IPS-18a (cell line): ENCODE measurements around the gene CAPN13.

Experiments used
- H3K27ac ChIP-seq: one replicate; pipeline ENCODE4 v1.5.1; 2013; ENCODE audit warnings: low read length
- H3K27me3 ChIP-seq: one replicate; pipeline ENCODE4 v1.6.1; 2013; ENCODE audit warnings: mild to moderate bottlenecking, low read length; ENCODE audit not compliant: control insufficient read depth, insufficient read depth
- H3K36me3 ChIP-seq: one replicate; pipeline ENCODE4 v1.6.1; 2013; ENCODE audit warnings: low read depth, low read length; ENCODE audit not compliant: control insufficient read depth
- H3K4me1 ChIP-seq: one replicate; pipeline ENCODE4 v1.6.1; 2013; ENCODE audit warnings: low read depth, low read length; ENCODE audit not compliant: control insufficient read depth
- H3K4me3 ChIP-seq: one replicate; pipeline ENCODE4 v1.5.1; 2013; ENCODE audit warnings: low read length
- H3K9ac ChIP-seq: one replicate; pipeline ENCODE4 v1.6.1; 2013; ENCODE audit warnings: mild to moderate bottlenecking, low read length, moderate library complexity
- H3K9me3 ChIP-seq: one replicate; pipeline ENCODE4 v1.6.1; 2013; ENCODE audit warnings: low read depth, low read length; ENCODE audit not compliant: control insufficient read depth

The CAPN13 gene

DNA sequence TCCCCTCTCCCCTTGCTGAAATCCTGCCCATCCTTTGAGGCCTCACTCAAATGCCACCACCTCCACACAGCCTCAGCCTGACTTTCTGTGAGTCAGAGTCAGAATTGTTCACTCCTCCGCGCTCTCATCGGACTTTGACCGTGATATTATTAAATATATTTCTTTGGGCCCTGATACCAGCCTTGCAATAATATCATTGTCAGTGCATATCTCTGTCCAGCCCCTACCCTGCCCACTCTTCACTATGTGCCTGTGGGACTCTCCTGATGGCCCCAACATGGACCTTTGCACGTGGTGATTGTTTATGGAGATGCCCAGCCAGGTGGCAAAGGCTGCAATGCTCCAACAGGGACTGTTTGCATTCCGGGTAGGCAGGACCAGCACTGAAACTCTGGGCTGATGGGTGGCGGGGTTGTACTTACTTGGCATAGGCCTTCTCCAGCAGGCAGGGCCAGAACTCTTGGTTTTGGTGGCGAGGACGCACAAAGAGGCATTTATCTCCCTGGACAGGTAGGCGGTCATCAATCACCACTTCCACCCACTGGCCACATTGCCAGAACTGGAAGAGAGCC, 37.3 kb downstream of the CAPN13 start:
- H3K4me3 ChIP-seq: no peak overlapping the region
- H3K27me3 ChIP-seq: no peaks in the 10 kb centered on the region
- no peaks in the 10 kb centered on the region for H3K4me1 ChIP-seq
- no peaks in the 10 kb centered on the region for H3K9me3 ChIP-seq
- H3K27ac ChIP-seq: no peak overlapping the region
- H3K36me3 ChIP-seq: no peaks in the 10 kb centered on the region
- H3K9ac ChIP-seq: no peak overlapping the region

DNA sequence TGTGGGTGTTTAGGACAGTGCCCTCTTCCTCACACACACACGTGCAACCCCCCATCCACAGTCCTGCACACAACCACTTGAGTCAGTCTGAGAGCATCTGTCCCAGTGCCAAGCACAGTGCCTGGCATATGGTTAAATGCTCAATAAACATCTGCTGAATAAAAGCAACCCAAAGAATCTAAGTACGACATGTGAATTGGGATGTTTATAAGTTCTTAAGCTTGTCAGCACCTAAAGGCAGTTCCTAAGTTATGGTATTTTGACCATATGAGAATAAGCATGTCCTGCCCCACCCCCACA, 37.8 kb downstream of the CAPN13 start:
- Histone ChIP-seq H3K9me3 (no peaks in the 10 kb centered on the region), H3K4me3 (no peak overlapping the region), H3K27ac (no peak overlapping the region), H3K9ac (no peak overlapping the region), H3K27me3 (no peaks in the 10 kb centered on the region), H3K36me3 (no peaks in the 10 kb centered on the region), H3K4me1 (no peaks in the 10 kb centered on the region)

DNA sequence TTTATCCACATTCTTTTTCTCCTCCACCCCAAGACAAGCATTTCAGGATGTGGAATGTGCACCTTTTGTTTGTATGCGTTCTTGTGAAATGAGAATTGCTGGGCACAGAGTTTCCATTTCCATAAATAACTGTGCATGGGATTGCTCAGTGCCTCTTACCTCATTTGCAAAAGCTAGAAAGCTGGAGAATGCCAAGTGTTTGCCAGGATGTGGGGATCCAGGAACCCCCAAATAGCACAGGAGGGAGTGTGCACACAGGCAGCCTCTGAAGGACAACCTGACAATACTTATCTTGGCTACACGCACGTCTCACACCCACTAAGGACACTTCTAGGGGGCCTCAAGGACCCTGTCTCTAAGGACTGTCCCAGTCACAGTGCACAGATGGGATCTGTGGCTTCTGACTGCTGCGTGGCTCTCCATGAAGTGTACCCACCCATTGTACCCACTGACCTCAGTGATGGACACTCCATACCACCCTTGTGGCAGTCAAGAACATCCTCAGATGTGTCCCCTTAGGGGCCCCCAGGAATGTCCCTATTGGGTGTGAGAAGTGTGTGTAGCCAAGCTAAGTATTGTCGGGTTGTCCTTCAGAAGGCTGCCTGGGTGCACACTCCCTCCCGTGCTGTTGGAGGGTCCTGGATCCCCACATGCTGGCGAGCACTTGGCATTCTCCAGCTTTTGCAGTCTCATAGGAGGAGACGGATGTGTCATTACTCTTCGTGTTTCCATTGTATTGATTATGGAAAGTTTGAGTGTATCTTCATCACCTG, 38.4 kb downstream of the CAPN13 start:
- no peak overlapping the region for H3K27ac ChIP-seq
- no peaks in the 10 kb centered on the region for H3K27me3 ChIP-seq
- H3K4me1 ChIP-seq: no peaks in the 10 kb centered on the region
- no peak overlapping the region for H3K9ac ChIP-seq
- H3K36me3 ChIP-seq: no peaks in the 10 kb centered on the region
- no peak overlapping the region for H3K4me3 ChIP-seq
- no peaks in the 10 kb centered on the region for H3K9me3 ChIP-seq

DNA sequence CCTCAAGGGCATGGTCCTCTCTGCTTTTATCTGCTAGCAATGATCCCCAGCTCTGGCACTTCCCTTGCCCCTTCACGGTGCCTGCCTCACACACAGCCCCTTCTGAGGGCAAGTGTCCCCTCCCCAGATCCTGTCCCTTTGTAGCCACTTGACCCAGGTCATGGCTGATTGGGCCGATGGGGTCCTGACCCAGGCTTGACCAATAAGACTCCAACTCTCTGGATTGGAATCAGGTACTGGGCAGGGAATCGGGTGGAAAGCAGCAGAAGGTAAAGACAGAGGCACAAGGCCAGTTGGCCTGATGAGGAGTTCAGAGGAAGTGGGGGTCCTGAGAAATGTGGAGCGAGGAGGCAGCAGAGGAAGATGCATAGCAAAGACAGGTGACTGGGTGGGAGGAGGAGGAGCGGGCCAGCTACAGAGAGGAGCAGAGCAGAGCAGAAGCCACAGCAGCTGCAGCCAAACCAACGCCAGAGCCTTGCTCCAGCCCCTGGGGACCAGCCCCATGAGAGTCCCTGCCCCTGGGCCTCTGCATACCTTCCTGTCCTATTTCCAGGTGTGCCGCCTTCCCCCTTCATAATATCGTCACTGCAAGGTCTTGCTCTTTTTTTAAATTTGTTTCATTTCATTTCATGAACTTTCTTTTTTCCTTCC, 39.1 kb downstream of the CAPN13 start:
- no peak overlapping the region for H3K9ac ChIP-seq
- H3K4me1 ChIP-seq: no peaks in the 10 kb centered on the region
- H3K27me3 ChIP-seq: no peaks in the 10 kb centered on the region
- no peak overlapping the region for H3K27ac ChIP-seq
- H3K9me3 ChIP-seq: no peaks in the 10 kb centered on the region
- H3K4me3 ChIP-seq: no peak overlapping the region
- H3K36me3 ChIP-seq: no peaks in the 10 kb centered on the region

DNA sequence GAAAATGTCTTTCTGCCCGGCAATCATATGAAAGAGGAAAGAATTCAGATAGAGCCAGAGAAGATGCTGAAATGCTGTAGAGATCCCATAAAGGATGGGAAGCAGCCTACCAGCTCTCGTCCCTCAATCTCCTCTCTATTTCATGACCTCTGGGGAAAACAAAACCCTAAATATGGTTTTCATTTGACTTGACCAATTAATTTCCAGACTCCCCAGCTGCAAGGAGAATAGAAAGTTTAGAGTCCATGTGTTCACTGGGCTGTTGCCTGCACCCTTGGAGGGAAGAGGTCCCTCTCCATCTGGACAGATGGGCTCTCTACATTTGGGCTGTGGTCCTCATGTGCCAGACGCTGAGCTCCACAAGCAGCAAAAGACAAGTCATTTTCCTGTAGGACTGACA, 40.6 kb downstream of the CAPN13 start:
- H3K4me1 ChIP-seq: no peaks in the 10 kb centered on the region
- H3K9me3 ChIP-seq: no peaks in the 10 kb centered on the region
- no peak overlapping the region for H3K4me3 ChIP-seq
- H3K36me3 ChIP-seq: no peaks in the 10 kb centered on the region
- H3K27ac ChIP-seq: no peak overlapping the region
- H3K27me3 ChIP-seq: no peaks in the 10 kb centered on the region
- no peak overlapping the region for H3K9ac ChIP-seq

DNA sequence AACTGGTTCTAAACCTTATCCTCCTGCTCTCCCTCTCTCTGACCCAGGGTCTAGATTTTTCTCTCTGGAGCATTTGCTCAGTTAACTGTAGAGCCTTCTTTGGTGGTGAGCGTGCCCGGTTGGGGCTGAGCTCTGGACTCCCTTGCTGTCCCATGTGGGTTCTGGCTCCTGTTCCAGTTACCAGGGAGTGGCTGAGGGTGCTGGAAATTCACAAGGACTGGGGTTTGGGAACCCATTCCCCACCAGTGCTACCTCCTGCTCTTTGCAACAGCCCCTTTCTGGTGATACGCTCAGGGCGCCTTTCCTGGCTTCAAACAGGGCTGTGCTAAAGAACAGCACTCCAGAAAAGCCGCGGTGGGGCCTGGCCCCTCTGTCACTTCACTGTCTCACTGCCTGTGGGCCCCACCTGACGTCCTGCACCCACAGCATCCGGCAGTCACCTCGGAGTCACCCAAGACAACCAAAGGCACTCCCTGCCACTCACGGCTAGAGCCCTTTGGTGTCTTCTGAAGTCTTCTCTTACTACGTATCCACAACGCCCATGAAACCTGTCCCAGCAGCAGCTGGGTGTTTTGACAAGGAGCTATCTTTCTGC, 41.3 kb downstream of the CAPN13 start:
- H3K4me1 ChIP-seq: no peaks in the 10 kb centered on the region
- no peaks in the 10 kb centered on the region for H3K27me3 ChIP-seq
- H3K9ac ChIP-seq: no peak overlapping the region
- no peak overlapping the region for H3K4me3 ChIP-seq
- no peaks in the 10 kb centered on the region for H3K9me3 ChIP-seq
- H3K27ac ChIP-seq: no peak overlapping the region
- H3K36me3 ChIP-seq: no peaks in the 10 kb centered on the region

DNA sequence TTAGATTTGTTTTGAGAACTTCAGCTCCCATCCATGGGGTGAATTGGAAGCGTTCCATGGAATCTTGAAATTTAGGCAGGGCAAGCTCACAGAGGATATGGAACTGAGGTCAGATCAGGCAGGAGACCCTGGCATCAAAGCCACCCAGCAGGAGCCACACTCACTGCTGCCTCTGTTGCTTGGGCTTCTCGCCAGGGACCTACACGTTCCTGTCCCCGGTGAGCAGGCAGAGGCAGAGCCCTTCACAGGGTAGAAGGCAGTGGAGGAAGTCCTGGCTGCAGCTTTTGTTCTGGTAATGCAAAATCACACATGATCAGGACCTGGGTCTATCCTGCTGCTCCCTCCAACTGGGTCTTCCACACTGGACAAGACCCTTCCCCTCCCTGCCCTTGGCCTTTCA, 42.1 kb downstream of the CAPN13 start:
- Histone ChIP-seq H3K9ac (no peak overlapping the region), H3K4me1 (no peaks in the 10 kb centered on the region), H3K27ac (no peak overlapping the region), H3K9me3 (no peaks in the 10 kb centered on the region), H3K27me3 (no peaks in the 10 kb centered on the region), H3K4me3 (no peak overlapping the region), H3K36me3 (no peaks in the 10 kb centered on the region)

DNA sequence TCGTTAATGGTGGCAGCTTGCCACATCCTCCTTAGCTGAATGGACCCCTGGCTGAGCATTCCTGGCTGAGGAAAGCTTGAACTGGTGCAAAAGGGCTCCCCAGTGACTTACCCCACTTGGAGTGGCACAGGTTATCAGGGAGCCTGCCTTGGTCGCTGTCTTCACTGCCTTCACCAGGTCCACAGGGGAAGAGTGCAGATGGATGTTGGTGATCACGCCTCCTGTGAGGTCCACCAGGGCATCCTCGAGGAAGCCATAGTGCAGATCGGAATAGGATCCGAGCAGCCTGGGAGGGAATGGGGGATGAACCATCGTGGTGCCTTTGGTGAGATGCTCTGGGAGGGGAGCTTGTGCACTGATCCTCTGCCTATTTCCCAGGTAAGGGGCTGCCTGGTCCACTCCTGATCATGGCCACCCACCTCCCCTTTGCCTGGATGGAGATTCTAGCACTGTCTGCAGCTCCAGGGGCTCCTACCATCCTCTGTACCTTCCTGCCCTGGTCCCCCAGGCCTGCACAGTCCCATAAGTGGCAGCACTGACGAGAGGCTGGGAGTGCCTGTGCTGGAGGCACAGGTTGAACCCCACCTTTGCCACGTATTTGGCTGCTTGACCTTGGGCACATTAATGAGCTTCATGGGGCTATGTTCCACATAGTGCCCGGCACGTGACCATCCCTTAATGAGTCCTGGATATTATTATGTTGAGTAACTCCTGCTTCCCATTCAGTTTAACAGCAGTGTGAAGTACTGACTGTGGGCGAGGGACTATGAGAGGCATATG, 43.0 kb downstream of the CAPN13 start:
- H3K4me3 ChIP-seq: no peak overlapping the region
- H3K9me3 ChIP-seq: no peaks in the 10 kb centered on the region
- no peaks in the 10 kb centered on the region for H3K36me3 ChIP-seq
- H3K27ac ChIP-seq: no peak overlapping the region
- no peaks in the 10 kb centered on the region for H3K4me1 ChIP-seq
- no peak overlapping the region for H3K9ac ChIP-seq
- H3K27me3 ChIP-seq: no peaks in the 10 kb centered on the region

DNA sequence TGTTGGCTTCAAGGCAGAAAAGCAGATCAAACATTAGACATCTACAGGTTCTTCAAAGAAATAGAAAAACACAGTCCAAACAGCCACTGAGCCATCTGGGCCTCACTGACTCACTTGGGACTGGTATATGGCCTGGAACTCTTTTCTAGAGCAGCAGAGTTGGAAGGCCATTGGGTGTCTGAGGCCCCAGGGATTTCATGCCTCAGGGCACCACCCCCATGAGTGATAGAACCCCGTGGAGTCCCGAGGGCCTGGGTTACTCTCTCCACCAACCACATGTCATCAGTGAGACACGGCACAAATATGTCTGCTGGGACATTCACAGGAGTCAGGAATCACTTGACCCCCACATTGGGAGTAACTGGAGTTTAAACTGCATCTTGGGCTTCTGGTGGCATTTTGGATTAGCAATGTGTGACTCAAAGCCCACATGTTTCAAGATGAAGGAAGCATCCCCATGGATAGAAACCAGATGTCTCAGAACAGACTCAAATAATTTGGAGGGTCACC, 44.0 kb downstream of the CAPN13 start:
- Histone ChIP-seq H3K27ac (no peak overlapping the region), H3K4me1 (no peaks in the 10 kb centered on the region), H3K27me3 (no peaks in the 10 kb centered on the region)

DNA sequence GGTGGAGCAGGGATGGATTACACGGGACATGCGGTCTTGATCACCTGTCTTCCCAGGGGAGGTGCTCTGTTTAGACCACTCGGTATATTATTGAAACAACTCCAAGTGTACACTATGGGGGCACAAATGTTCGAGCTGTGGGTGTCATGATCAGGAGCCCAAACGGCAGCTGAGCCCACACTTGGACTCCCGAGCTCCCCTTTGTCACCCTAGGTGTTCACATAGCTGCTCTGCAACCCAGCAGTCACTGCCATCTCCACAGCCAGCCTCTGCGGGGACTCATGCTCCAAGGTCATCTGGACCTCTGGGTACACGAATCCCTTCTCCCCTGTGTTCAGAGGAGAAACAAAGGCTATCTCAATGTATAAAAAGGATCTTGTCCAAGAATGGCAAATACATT, 46.0 kb downstream of the CAPN13 start:
- Histone ChIP-seq H3K4me3 (no peak overlapping the region), H3K36me3 (no peaks in the 10 kb centered on the region), H3K27me3 (no peaks in the 10 kb centered on the region), H3K4me1 (no peaks in the 10 kb centered on the region), H3K27ac (no peak overlapping the region), H3K9ac (no peak overlapping the region), H3K9me3 (no peaks in the 10 kb centered on the region)

More for the DNA sequence above, 44.0 kb downstream of the CAPN13 start:
- H3K36me3 ChIP-seq: no peaks in the 10 kb centered on the region
- no peak overlapping the region for H3K9ac ChIP-seq
- no peaks in the 10 kb centered on the region for H3K9me3 ChIP-seq
- no peak overlapping the region for H3K4me3 ChIP-seq

DNA sequence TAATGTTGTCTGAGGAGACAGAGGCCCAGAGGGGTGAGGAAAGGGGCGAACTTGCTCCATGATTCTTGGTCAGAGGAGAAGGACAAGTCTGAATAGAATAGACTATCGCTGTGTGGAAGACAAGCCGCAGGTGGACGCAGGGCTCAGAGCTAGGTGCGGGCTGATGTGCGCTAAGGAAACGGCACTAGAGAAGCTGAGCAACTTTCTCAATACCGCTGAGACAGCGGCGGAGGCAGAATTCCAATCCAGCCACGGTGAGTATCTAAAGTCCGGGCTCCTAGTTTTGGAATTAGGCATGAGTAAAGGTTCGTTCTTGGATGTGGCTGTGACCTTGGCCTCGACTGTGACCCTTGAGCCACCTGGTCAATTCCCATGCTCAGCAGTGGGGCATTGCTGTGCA, 47.8 kb downstream of the CAPN13 start:
- H3K4me3 ChIP-seq: no peak overlapping the region
- H3K36me3 ChIP-seq: no peaks in the 10 kb centered on the region
- no peaks in the 10 kb centered on the region for H3K4me1 ChIP-seq
- H3K27me3 ChIP-seq: no peaks in the 10 kb centered on the region
- H3K9me3 ChIP-seq: no peaks in the 10 kb centered on the region
- H3K9ac ChIP-seq: no peak overlapping the region
- no peak overlapping the region for H3K27ac ChIP-seq
